GM21529 (cell line): ENCODE data around the gene SERINC2.
"Not testable (repeated sequence)": the region's sequence is repeated elsewhere in the genome, so short reads cannot be mapped to it uniquely, and the experiment has no call there.

ENCODE experiments used
- ATAC-seq: cut with Tn5 transposase; IDR thresholded peaks from one replicate; pipeline ENCODE4 v1.9.1; 2021; ENCODE audit not compliant: unreplicated experiment

Gene SERINC2

GRCh38 chr1:31382379-31382989 lies 30.5 kb upstream of the SERINC2 start:
- ATAC-seq, result no peak

- no peak for ATAC-seq
Observed at GRCh38 chr1:31383967-31384366, 29.0 kb upstream of the SERINC2 start.

- ATAC-seq, result not testable (repeated sequence)
Observed at GRCh38 chr1:31386576-31387243, 26.3 kb upstream of the SERINC2 start.

GRCh38 chr1:31387612-31388011 lies 25.4 kb upstream of the SERINC2 start:
- no peak for ATAC-seq

GRCh38 chr1:31389616-31390015 lies 23.4 kb upstream of the SERINC2 start:
- ATAC-seq, result no peak

- no peak for ATAC-seq
Observed at GRCh38 chr1:31390071-31390470, 22.9 kb upstream of the SERINC2 start.

GRCh38 chr1:31393463-31393862 lies 19.6 kb upstream of the SERINC2 start:
- ATAC-seq, result no peak

GRCh38 chr1:31394584-31395193 lies 18.3 kb upstream of the SERINC2 start:
- ATAC-seq, result peak; percentile 76

GRCh38 chr1:31396633-31397351 lies 16.2 kb upstream of the SERINC2 start:
- no peak for ATAC-seq

GRCh38 chr1:31397360-31398095 lies 15.5 kb upstream of the SERINC2 start:
- no peak for ATAC-seq

- no peak for ATAC-seq
Observed at GRCh38 chr1:31398246-31398645, 14.8 kb upstream of the SERINC2 start.

- ATAC-seq, result no peak
Observed at GRCh38 chr1:31399976-31400375, 13.0 kb upstream of the SERINC2 start.

GRCh38 chr1:31400393-31400792 lies 12.6 kb upstream of the SERINC2 start:
- no peak for ATAC-seq

- no peak for ATAC-seq
Observed at GRCh38 chr1:31401241-31401640, 11.8 kb upstream of the SERINC2 start.

GRCh38 chr1:31405578-31406245 lies 7.3 kb upstream of the SERINC2 start:
- ATAC-seq, result no peak

GRCh38 chr1:31407029-31407626 lies 5.9 kb upstream of the SERINC2 start:
- no peak for ATAC-seq

- no peak for ATAC-seq
Observed at GRCh38 chr1:31408788-31409318, 4.2 kb upstream of the SERINC2 start.

- ATAC-seq, result no peak
Observed at GRCh38 chr1:31409946-31410858, 2.8 kb upstream of the SERINC2 start.

GRCh38 chr1:31410871-31411270 lies 2.1 kb upstream of the SERINC2 start:
- no peak for ATAC-seq
